NB4 (cell line): ENCODE measurements around the gene C16orf96.

Experiments
- POLR2A ChIP-seq: IDR thresholded peaks from 2 replicates; pipeline ENCODE4 v1.6.1; 2011; ENCODE audit warnings: mild to moderate bottlenecking; ENCODE audit not compliant: insufficient read length; ENCODE audit errors: extremely low read depth
- TF ChIP-seq, protein P1 (sequence below): IDR thresholded peaks from one replicate; pipeline ENCODE4 v1.5.1; 2012; ENCODE audit warnings: low read depth, low read length

DNA sequence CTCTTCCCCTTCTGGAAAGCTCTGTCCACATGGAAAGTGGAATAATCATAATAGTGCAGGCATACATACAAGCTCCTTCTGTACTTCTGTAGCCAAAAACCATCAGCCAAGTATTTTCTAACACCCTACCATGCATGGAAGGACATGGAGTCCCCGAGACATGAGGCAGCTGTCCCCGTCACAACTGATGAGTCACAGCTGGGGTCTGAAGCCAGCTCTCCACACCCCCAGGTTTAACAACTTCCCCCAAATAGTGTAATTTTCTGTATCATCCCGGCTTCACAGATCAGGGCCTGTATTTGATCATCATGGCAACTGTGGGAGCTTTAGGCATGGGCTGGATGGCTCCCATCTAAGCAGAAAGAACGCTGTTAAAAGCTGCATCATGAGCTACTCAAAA, 16.6 kb downstream of the C16orf96 start:
- TF ChIP-seq, protein P1, sequence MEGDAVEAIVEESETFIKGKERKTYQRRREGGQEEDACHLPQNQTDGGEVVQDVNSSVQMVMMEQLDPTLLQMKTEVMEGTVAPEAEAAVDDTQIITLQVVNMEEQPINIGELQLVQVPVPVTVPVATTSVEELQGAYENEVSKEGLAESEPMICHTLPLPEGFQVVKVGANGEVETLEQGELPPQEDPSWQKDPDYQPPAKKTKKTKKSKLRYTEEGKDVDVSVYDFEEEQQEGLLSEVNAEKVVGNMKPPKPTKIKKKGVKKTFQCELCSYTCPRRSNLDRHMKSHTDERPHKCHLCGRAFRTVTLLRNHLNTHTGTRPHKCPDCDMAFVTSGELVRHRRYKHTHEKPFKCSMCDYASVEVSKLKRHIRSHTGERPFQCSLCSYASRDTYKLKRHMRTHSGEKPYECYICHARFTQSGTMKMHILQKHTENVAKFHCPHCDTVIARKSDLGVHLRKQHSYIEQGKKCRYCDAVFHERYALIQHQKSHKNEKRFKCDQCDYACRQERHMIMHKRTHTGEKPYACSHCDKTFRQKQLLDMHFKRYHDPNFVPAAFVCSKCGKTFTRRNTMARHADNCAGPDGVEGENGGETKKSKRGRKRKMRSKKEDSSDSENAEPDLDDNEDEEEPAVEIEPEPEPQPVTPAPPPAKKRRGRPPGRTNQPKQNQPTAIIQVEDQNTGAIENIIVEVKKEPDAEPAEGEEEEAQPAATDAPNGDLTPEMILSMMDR = no peak
- TF ChIP-seq POLR2A = no peak
